Naive thymus-derived CD4-positive, alpha-beta T cell (primary cell): ENCODE data around the gene EXD1. TPM values are rescaled to one million over a fixed set of nuclear protein-coding genes. Genes with fewer than 3 reads are reported as not detected.

ENCODE experiments used
- ATAC-seq: fragments of 150-1000 bp; cut with Tn5 transposase; 2 replicates; pipeline ENCODE4 v1.10.0; 2021; ENCODE audit warnings: mild to moderate bottlenecking, moderate library complexity
- CTCF ChIA-PET: fragments of 350-600 bp; sonication (Branson Sonifier 250); formaldehyde crosslinking; loops from one replicate; lab custom pipeline; 2021; ENCODE audit warnings: antibody characterized with exemption; lab: Charles Lee
- POLR2A ChIA-PET: fragments of 350-600 bp; sonication (Branson Sonifier 250); formaldehyde crosslinking; loops from one replicate; lab custom pipeline; 2021; ENCODE audit warnings: antibody characterized with exemption, inconsistent platforms; lab: Charles Lee
- DNase-seq, 9 donors: peaks; one replicate each; pipeline versions ENCODE4 v3.0.0 to v3.0.0-alpha.2; 2020 to 2022; ENCODE audit warnings: mixed read lengths in 1 of 9
- H3K27ac ChIP-seq: one replicate; pipeline ENCODE4 v1.7.0; 2013; ENCODE audit warnings: mild to moderate bottlenecking, low read depth, low read length, moderate library complexity
- H3K27me3 ChIP-seq, 2 donors: one replicate each; pipeline ENCODE4 v1.7.0; 2013; ENCODE audit warnings: low read length in 2 of 2, mild to moderate bottlenecking in 2 of 2, moderate library complexity in 2 of 2; ENCODE audit not compliant: control insufficient read depth in 2 of 2, insufficient read depth in 2 of 2
- H3K36me3 ChIP-seq, 3 experiments: 1 replicate in 2 of 3; 2 replicates in 1 of 3; pipeline ENCODE4 v1.7.0; 2013; ENCODE audit warnings: low read length in 3 of 3, mild to moderate bottlenecking in 3 of 3, moderate library complexity in 1 of 3; ENCODE audit not compliant: insufficient read depth in 3 of 3, control insufficient read depth in 2 of 3
- H3K4me1 ChIP-seq, 2 donors: one replicate each; pipeline ENCODE4 v1.7.0; 2013; ENCODE audit warnings: low read length in 2 of 2, mild to moderate bottlenecking in 2 of 2, moderate library complexity in 1 of 2; ENCODE audit not compliant: control insufficient read depth in 2 of 2, insufficient read depth in 2 of 2
- H3K4me3 ChIP-seq: 2 replicates; pipeline ENCODE4 v1.7.0; 2013; ENCODE audit warnings: mild to moderate bottlenecking, low read length
- H3K9me3 ChIP-seq, 3 experiments: 1 replicate in 2 of 3; 2 replicates in 1 of 3; pipeline ENCODE4 v1.7.0; 2013; ENCODE audit warnings: low read length in 3 of 3; ENCODE audit not compliant: control insufficient read depth in 2 of 3
- H3K27ac Mint-ChIP-seq, 9 donors: one replicate each; pipeline ENCODE4 v1.8.0; 2020 to 2022; ENCODE audit warnings: mixed read lengths in 9 of 9, mild to moderate bottlenecking in 8 of 9, moderate library complexity in 5 of 9, inconsistent platforms in 2 of 9
- H3K27me3 Mint-ChIP-seq, 5 donors: one replicate each; pipeline ENCODE4 v1.8.0; 2021 to 2022; ENCODE audit warnings: mixed read lengths in 5 of 5, mild to moderate bottlenecking in 1 of 5
- H3K36me3 Mint-ChIP-seq, 5 donors: one replicate each; pipeline ENCODE4 v1.8.0; 2020 to 2022; ENCODE audit warnings: mixed read lengths in 5 of 5, mild to moderate bottlenecking in 3 of 5, inconsistent platforms in 1 of 5
- H3K4me1 Mint-ChIP-seq, 7 donors: one replicate each; pipeline ENCODE4 v1.8.0; 2020 to 2022; ENCODE audit warnings: mixed read lengths in 7 of 7, mild to moderate bottlenecking in 3 of 7, inconsistent platforms in 1 of 7
- H3K4me3 Mint-ChIP-seq, 10 donors: one replicate each; pipeline ENCODE4 v1.8.0; 2020 to 2022; ENCODE audit warnings: mild to moderate bottlenecking in 10 of 10, mixed read lengths in 10 of 10, moderate library complexity in 6 of 10, inconsistent platforms in 2 of 10
- H3K9me3 Mint-ChIP-seq, 11 donors: one replicate each; pipeline ENCODE4 v1.8.0; 2020 to 2022; ENCODE audit warnings: mixed read lengths in 11 of 11, mild to moderate bottlenecking in 4 of 11, inconsistent platforms in 1 of 11, moderate library complexity in 1 of 11
- intact Hi-C, 2 donors: fragments of 100-400 bp; cut with micrococcal nuclease; formaldehyde crosslinking; loops; one replicate each; pipeline ENCODE4 v1.15.1; 2023
- polyA plus RNA-seq, 2 donors: library from polyadenylated mRNA; unstranded; fragments of 300-500 nt; fragmentation: Illumina TruSeq; gene quantifications; one replicate each; pipeline ENCODE4 v1.2.3, GENCODE V29; 2021
- total RNA-seq, 6 experiments: library from RNA in 5 of 6; stranded (reverse) in 5 of 6; gene quantifications; 1 replicate in 5 of 6; 2 replicates in 1 of 6; pipeline ENCODE4 v1.2.3 and lab custom pipeline; 2021 to 2026

The EXD1 gene
- total and polyA plus RNA-seq, 7 experiments from 2014 or later: not detected

- Mint-ChIP-seq H3K9me3 (no peaks in the 10 kb centered on the region), H3K36me3 (no peaks in the 10 kb centered on the region), H3K27ac (peak overlapping the region in 1 of 9 donors; percentile 5), H3K4me3 (no peak overlapping the region), H3K27me3 (peaks cover 0 to 10% (median 0%) of the 10 kb centered on the region in 5 donors), H3K4me1 (peaks cover 5 to 12% (median 8%) of the 10 kb centered on the region in 7 donors)
- ATAC-seq (no peak), DNase-seq (no peak)
- Histone ChIP-seq H3K27me3 (no peaks in the 10 kb centered on the region), H3K9me3 (no peaks in the 10 kb centered on the region), H3K4me1 (no peaks in the 10 kb centered on the region), H3K36me3 (no peaks in the 10 kb centered on the region), H3K4me3 (no peak overlapping the region), H3K27ac (no peak overlapping the region)
- POLR2A ChIA-PET: no interaction called here
- CTCF ChIA-PET: no interaction called here
- intact Hi-C loops: no loop called here
Observed at GRCh38 chr15:41161336-41161735, 69.2 kb downstream of the EXD1 start.

GRCh38 chr15:41160639-41161315 lies 69.8 kb downstream of the EXD1 start:
- peaks cover 5 to 12% (median 8%) of the 10 kb centered on the region in 7 donors for H3K4me1 Mint-ChIP-seq
- H3K36me3 Mint-ChIP-seq: no peaks in the 10 kb centered on the region
- no peak overlapping the region for H3K27ac Mint-ChIP-seq
- no peak overlapping the region for H3K27ac ChIP-seq
- ChIA-PET POLR2A (no interaction called here), CTCF (no interaction called here)
- ATAC-seq (no peak), DNase-seq (no peak)
- no peaks in the 10 kb centered on the region for H3K4me1 ChIP-seq
- H3K4me3 Mint-ChIP-seq: no peak overlapping the region
- no peaks in the 10 kb centered on the region for H3K27me3 ChIP-seq
- intact Hi-C loops: no loop called here
- H3K4me3 ChIP-seq: no peak overlapping the region
- H3K36me3 ChIP-seq: no peaks in the 10 kb centered on the region
- H3K9me3 Mint-ChIP-seq: no peaks in the 10 kb centered on the region
- no peaks in the 10 kb centered on the region for H3K9me3 ChIP-seq
- peaks cover 0 to 4% (median 0%) of the 10 kb centered on the region in 5 donors for H3K27me3 Mint-ChIP-seq

GRCh38 chr15:41154412-41154811 lies 76.1 kb downstream of the EXD1 start:
- H3K27me3 Mint-ChIP-seq: peaks cover 0 to 11% (median 0%) of the 10 kb centered on the region in 5 donors
- H3K9me3 Mint-ChIP-seq: peaks cover 0 to 4% (median 0%) of the 10 kb centered on the region in 11 donors
- H3K4me3 ChIP-seq: no peak overlapping the region
- intact Hi-C loops: no loop called here
- no peaks in the 10 kb centered on the region for H3K27me3 ChIP-seq
- no peaks in the 10 kb centered on the region for H3K36me3 ChIP-seq
- DNase-seq (no peak), ATAC-seq (no peak)
- ChIA-PET POLR2A (interaction anchor here (0.6 kb wide), 1 partner anchor 14 kb away, joined by 3 read pairs; no protein-coding TSS in a partner anchor), CTCF (no interaction called here)
- peaks cover 0 to 28% (median 0%) of the 10 kb centered on the region in 7 donors for H3K4me1 Mint-ChIP-seq
- H3K27ac ChIP-seq: no peak overlapping the region
- H3K27ac Mint-ChIP-seq: peak overlapping the region in 1 of 9 donors; percentile 24
- no peaks in the 10 kb centered on the region for H3K4me1 ChIP-seq
- H3K36me3 Mint-ChIP-seq: peaks cover 0 to 5% (median 0%) of the 10 kb centered on the region in 5 donors
- no peak overlapping the region for H3K4me3 Mint-ChIP-seq
- H3K9me3 ChIP-seq: no peaks in the 10 kb centered on the region

GRCh38 chr15:41153733-41154132 lies 76.8 kb downstream of the EXD1 start:
- Histone ChIP-seq H3K4me1 (no peaks in the 10 kb centered on the region), H3K4me3 (no peak overlapping the region), H3K9me3 (no peaks in the 10 kb centered on the region), H3K27me3 (no peaks in the 10 kb centered on the region), H3K36me3 (no peaks in the 10 kb centered on the region), H3K27ac (no peak overlapping the region)
- peaks cover 0 to 28% (median 0%) of the 10 kb centered on the region in 7 donors for H3K4me1 Mint-ChIP-seq
- CTCF ChIA-PET: interaction anchor here (0.5 kb wide), 1 partner anchor 33 kb away, joined by 4 read pairs; no protein-coding TSS in a partner anchor
- peaks cover 0 to 5% (median 0%) of the 10 kb centered on the region in 5 donors for H3K36me3 Mint-ChIP-seq
- H3K27me3 Mint-ChIP-seq: peaks cover 0 to 11% (median 0%) of the 10 kb centered on the region in 5 donors
- DNase-seq (no peak), ATAC-seq (no peak)
- no peak overlapping the region for H3K27ac Mint-ChIP-seq
- H3K4me3 Mint-ChIP-seq: no peak overlapping the region
- peaks cover 0 to 4% (median 0%) of the 10 kb centered on the region in 11 donors for H3K9me3 Mint-ChIP-seq
- intact Hi-C loops: no loop called here
- POLR2A ChIA-PET: no interaction called here

GRCh38 chr15:41151451-41152005 lies 79.0 kb downstream of the EXD1 start:
- Histone ChIP-seq H3K4me1 (no peaks in the 10 kb centered on the region), H3K4me3 (no peak overlapping the region), H3K9me3 (no peaks in the 10 kb centered on the region), H3K27ac (no peak overlapping the region), H3K36me3 (no peaks in the 10 kb centered on the region), H3K27me3 (no peaks in the 10 kb centered on the region)
- ChIA-PET CTCF (interaction anchor here (0.6 to 0.7 kb wide), 2 partner anchors 234 to 375 kb away, joined by 4 to 5 read pairs; no protein-coding TSS in a partner anchor), POLR2A (no interaction called here)
- peak in 1 of 9 donors; percentile 22 for DNase-seq
- Mint-ChIP-seq H3K27ac (no peak overlapping the region), H3K9me3 (peaks cover 0 to 4% (median 0%) of the 10 kb centered on the region in 11 donors), H3K4me3 (no peak overlapping the region), H3K36me3 (peaks cover 0 to 5% (median 0%) of the 10 kb centered on the region in 5 donors), H3K27me3 (peaks cover 0 to 11% (median 0%) of the 10 kb centered on the region in 5 donors), H3K4me1 (peaks cover 0 to 28% (median 0%) of the 10 kb centered on the region in 7 donors)
- no peak for ATAC-seq
- intact Hi-C loops: no loop called here

GRCh38 chr15:41150279-41150678 lies 80.3 kb downstream of the EXD1 start:
- H3K36me3 Mint-ChIP-seq: peaks cover 0 to 5% (median 0%) of the 10 kb centered on the region in 5 donors
- peaks cover 0 to 11% (median 0%) of the 10 kb centered on the region in 5 donors for H3K27me3 Mint-ChIP-seq
- CTCF ChIA-PET: interaction anchor here (0.7 kb wide), 1 partner anchor 65 kb away, joined by 3 read pairs; no protein-coding TSS in a partner anchor
- intact Hi-C loops: loop anchor here in 1 of 2 donors (1.0 kb wide), 1 partner anchor 34 kb away; the partner anchor contains the start of gene INO80
- no peaks in the 10 kb centered on the region for H3K36me3 ChIP-seq
- POLR2A ChIA-PET: no interaction called here
- DNase-seq (no peak), ATAC-seq (no peak)
- no peaks in the 10 kb centered on the region for H3K27me3 ChIP-seq
- peak overlapping the region in 1 of 10 donors; percentile 68 for H3K4me3 Mint-ChIP-seq
- H3K4me1 Mint-ChIP-seq: peaks cover 0 to 28% (median 0%) of the 10 kb centered on the region in 7 donors
- H3K4me1 ChIP-seq: no peaks in the 10 kb centered on the region
- no peak overlapping the region for H3K27ac ChIP-seq
- no peaks in the 10 kb centered on the region for H3K9me3 ChIP-seq
- H3K27ac Mint-ChIP-seq: peak overlapping the region in 1 of 9 donors; percentile 72
- no peak overlapping the region for H3K4me3 ChIP-seq
- peaks cover 0 to 4% (median 0%) of the 10 kb centered on the region in 11 donors for H3K9me3 Mint-ChIP-seq
